ENCODE data around the gene REC8. TPM values are rescaled to one million over a fixed set of nuclear protein-coding genes. Genes with fewer than 3 reads are reported as not detected.
A peak's percentile ranks its signal among the peaks of the same experiment; 100 is the strongest.

REC8 gene
- total and polyA plus RNA-seq, 2 of the 13 experiments (the other 11 are each of a cell fraction or from before 2014, with no cell fraction given) = 3.4 to 14.7 TPM

- TF ChIP-seq HOXA9 (CRISPR knock-in tag; IDR thresholded peaks at IDR 0.05; ENCODE audit: borderline replicate concordance) (no peak), GRHL1 (CRISPR knock-in tag; conservative IDR thresholded peaks at IDR 0.05) (no peak), AKAP8 (CRISPR knock-in tag; IDR thresholded peaks at IDR 0.05) (peak; percentile 93), AFF4 (CRISPR knock-in tag; IDR thresholded peaks at IDR 0.05) (no peak), GLMP (CRISPR knock-in tag; IDR thresholded peaks at IDR 0.05; ENCODE audit: borderline replicate concordance) (no peak), ZNF704 (CRISPR knock-in tag; IDR thresholded peaks at IDR 0.05; ENCODE audit: borderline replicate concordance) (peak; percentile 99), BCL6 (CRISPR knock-in tag; IDR thresholded peaks at IDR 0.05) (no peak; the same call in 1 of the 2 replicates), ZNF205 (CRISPR knock-in tag; IDR thresholded peaks at IDR 0.05) (peak; percentile 1; the same call in 1 of the 2 replicates), ZNF101 (CRISPR knock-in tag; IDR thresholded peaks at IDR 0.05; ENCODE audit: borderline replicate concordance, low read depth) (no peak), ZNF30 (CRISPR knock-in tag; IDR thresholded peaks at IDR 0.05) (no peak), ZNF687 (CRISPR knock-in tag; IDR thresholded peaks at IDR 0.05) (peak; percentile 97), MXI1 (IDR thresholded peaks at IDR 0.05; ENCODE audit: borderline replicate concordance, low read depth, low read length) (peak; percentile 97; the same call in 1 of the 3 replicates), TEF (CRISPR knock-in tag; IDR thresholded peaks at IDR 0.05) (peak; percentile 51; the same call in 1 of the 2 replicates)
Observed at GRCh38 chr14:24141097-24141880, 30.6 kb upstream of the REC8 start, which contains the start of gene EMC9 (continued).

Data from HepG2 (cell line).